Sigmoid colon (tissue), 7 donors: ENCODE measurements around the gene MYLK. TPM values are rescaled to one million over a fixed set of nuclear protein-coding genes. Genes with fewer than 3 reads are reported as not detected.
A peak's percentile ranks its signal among the peaks of the same experiment; 100 is the strongest.
"Not testable (repeated sequence)": the region's sequence is repeated elsewhere in the genome, so short reads cannot be mapped to it uniquely, and the experiment has no call there.

ENCODE experiments used
- DNase-seq: peaks from one replicate; pipeline ENCODE4 v3.0.0-alpha.2; 2019
- H3K27ac ChIP-seq, 4 donors: fragments of 200-600 bp; sonication (generic); one replicate each; pipeline ENCODE4 v1.5.1; 2016 to 2019; ENCODE audit warnings: mild to moderate bottlenecking in 1 of 4
- H3K27me3 ChIP-seq, 3 donors: fragments of 200-600 bp; sonication (generic); one replicate each; pipeline ENCODE4 v1.5.1; 2019; ENCODE audit warnings: mild to moderate bottlenecking in 1 of 3
- H3K36me3 ChIP-seq, 4 donors: fragments of 200-600 bp; sonication (generic); one replicate each; pipeline ENCODE4 v1.5.1; 2016 to 2019
- H3K4me1 ChIP-seq, 4 donors: fragments of 200-600 bp; sonication (generic); one replicate each; pipeline ENCODE4 v1.5.1; 2017 to 2019
- H3K4me3 ChIP-seq, 4 donors: fragments of 200-600 bp; sonication (generic); one replicate each; pipeline ENCODE4 v1.5.1; 2017 to 2019; ENCODE audit warnings: mild to moderate bottlenecking in 2 of 4, moderate library complexity in 1 of 4
- H3K9me3 ChIP-seq, 4 donors: fragments of 200-600 bp in 3 of 4; sonication (generic) in 3 of 4; one replicate each; pipeline versions ENCODE4 v1.5.1 to v1.6.1; 2013 to 2019
- CTCF ChIP-seq, 4 experiments: fragments of 450-650 bp in 3 of 4; fragments of 200-600 bp in 1 of 4; IDR thresholded peaks; one replicate each; pipeline ENCODE4 v1.5.1; 2016 to 2019; ENCODE audit warnings: antibody characterized with exemption in 4 of 4, mild to moderate bottlenecking in 3 of 4, moderate library complexity in 2 of 4
- EP300 ChIP-seq, 4 donors: sonication (generic); formaldehyde crosslinking; IDR thresholded peaks; one replicate each; pipeline ENCODE4 v1.6.1; 2017; ENCODE audit warnings: antibody characterized with exemption in 4 of 4
- POLR2A ChIP-seq, 2 donors: fragments of 450-650 bp; IDR thresholded peaks; one replicate each; pipeline ENCODE4 v1.6.1; 2016; ENCODE audit warnings: antibody characterized with exemption in 2 of 2, mild to moderate bottlenecking in 2 of 2, moderate library complexity in 2 of 2
- POLR2AphosphoS5 ChIP-seq, 4 donors: sonication (generic); formaldehyde crosslinking; IDR thresholded peaks; one replicate each; pipeline ENCODE4 v1.6.1; 2017; ENCODE audit warnings: antibody characterized with exemption in 4 of 4
- WGBS, 2 donors: extraction: QIAGEN DNeasy Blood & Tissue Kit; methylation state at CpG; one replicate each; pipeline ENCODE4 v1.1.7; 2013; 5-methylcytosine and 5-hydroxymethylcytosine counted together
- intact Hi-C: fragments of 100-400 bp; cut with DNase I; formaldehyde crosslinking; loops from one replicate; pipeline ENCODE4 v1.15.1; 2023
- polyA plus RNA-seq, 3 donors: library from polyadenylated mRNA; stranded (reverse); fragments of 200-250 nt; gene quantifications; one replicate each; pipeline ENCODE4 v1.2.3, GENCODE V29; 2013
- total RNA-seq, 4 donors: library from RNA; depleted of rRNA; stranded (reverse); fragments of >200 nt; gene quantifications; one replicate each; pipeline ENCODE4 v1.1.0, GENCODE V29; 2016
- donor health status: healthy with polysubstance abuse.
- donor health status: Bipolar disorder and iron deficiency.
- donor health status: healthy.

MYLK gene
- total and polyA plus RNA-seq, 7 donors = 21.5 to 2,153 (median 1,169) TPM

GRCh38 chr3:123899300-123899865 lies 15.3 kb upstream of the MYLK start:
- no peak overlapping the region for H3K27ac ChIP-seq
- no peak for DNase-seq
- TF ChIP-seq POLR2A (IDR thresholded peaks at IDR 0.05) = no peak
- TF ChIP-seq CTCF (IDR thresholded peaks at IDR 0.05) = no peak
- no peak for TF ChIP-seq EP300 (IDR thresholded peaks at IDR 0.05)
- no peak for TF ChIP-seq POLR2AphosphoS5 (IDR thresholded peaks at IDR 0.05)
- no peaks in the 10 kb centered on the region for H3K4me1 ChIP-seq
- WGBS, 2 donors = 90 to 91% methylated on average over 5 of the region's 5 CpGs
- intact Hi-C loops = no loop called here
- no peak overlapping the region for H3K4me3 ChIP-seq
- H3K27me3 ChIP-seq = no peaks in the 10 kb centered on the region
- no peaks in the 10 kb centered on the region for H3K36me3 ChIP-seq
- H3K9me3 ChIP-seq = no peaks in the 10 kb centered on the region

GRCh38 chr3:123893012-123893411 lies 8.9 kb upstream of the MYLK start:
- Histone ChIP-seq H3K4me1 (no peaks in the 10 kb centered on the region), H3K36me3 (no peaks in the 10 kb centered on the region), H3K27me3 (no peaks in the 10 kb centered on the region), H3K27ac (no peak overlapping the region), H3K4me3 (no peak overlapping the region), H3K9me3 (peaks cover 0 to 4% (median under 1%) of the 10 kb centered on the region in 4 donors)
- no peak for DNase-seq
- no peak for TF ChIP-seq EP300 (IDR thresholded peaks at IDR 0.05)
- no peak for TF ChIP-seq CTCF (IDR thresholded peaks at IDR 0.05)
- no peak for TF ChIP-seq POLR2A (IDR thresholded peaks at IDR 0.05)
- no peak for TF ChIP-seq POLR2AphosphoS5 (IDR thresholded peaks at IDR 0.05)
- intact Hi-C loops = no loop called here
- 96 to 100% methylated on average over 1 of the region's 1 CpG for WGBS, 2 donors

GRCh38 chr3:123892195-123892594 lies 8.1 kb upstream of the MYLK start:
- WGBS, 2 donors = 0 to 59% methylated on average over 1 of the region's 1 CpG
- no peak for DNase-seq
- no peak overlapping the region for H3K4me3 ChIP-seq
- H3K9me3 ChIP-seq = peaks cover 0 to 4% (median under 1%) of the 10 kb centered on the region in 4 donors
- H3K27ac ChIP-seq = no peak overlapping the region
- no peaks in the 10 kb centered on the region for H3K36me3 ChIP-seq
- no peak for TF ChIP-seq POLR2AphosphoS5 (IDR thresholded peaks at IDR 0.05)
- no peak for TF ChIP-seq POLR2A (IDR thresholded peaks at IDR 0.05)
- TF ChIP-seq CTCF (IDR thresholded peaks at IDR 0.05) = no peak
- TF ChIP-seq EP300 (IDR thresholded peaks at IDR 0.05) = no peak
- H3K27me3 ChIP-seq = no peaks in the 10 kb centered on the region
- H3K4me1 ChIP-seq = no peaks in the 10 kb centered on the region
- intact Hi-C loops = no loop called here

GRCh38 chr3:123890991-123891390 lies 6.9 kb upstream of the MYLK start:
- intact Hi-C loops, H3K27me3 ChIP-seq, H3K9me3 ChIP-seq, H3K36me3 ChIP-seq, DNase-seq, H3K4me3 ChIP-seq, H3K27ac ChIP-seq, H3K4me1 ChIP-seq: not testable (repeated sequence)
- whole genome bisulfite sequencing, 2 donors = 38 to 69% methylated on average over 1 of the region's 1 CpG

GRCh38 chr3:123890162-123890561 lies 6.0 kb upstream of the MYLK start:
- intact Hi-C loops, H3K4me3 ChIP-seq, DNase-seq, H3K27ac ChIP-seq, H3K36me3 ChIP-seq, H3K9me3 ChIP-seq, H3K27me3 ChIP-seq, H3K4me1 ChIP-seq: not testable (repeated sequence)
- 46 to 85% methylated on average over 3 of the region's 3 CpGs for WGBS, 2 donors

- peak overlapping the region in 1 of 4 donors; percentile 68 for H3K27ac ChIP-seq
- H3K4me1 ChIP-seq = peaks cover 0 to 13% (median 5%) of the 10 kb centered on the region in 4 donors
- DNase-seq = no peak
- H3K4me3 ChIP-seq = peak overlapping the region in 1 of 4 donors; percentile 65
- H3K27me3 ChIP-seq = no peaks in the 10 kb centered on the region
- no peaks in the 10 kb centered on the region for H3K9me3 ChIP-seq
- intact Hi-C loops = loop anchor here (10.0 kb wide), 2 partner anchors 140 to 230 kb away; no protein-coding TSS in a partner anchor
- no peak for TF ChIP-seq POLR2AphosphoS5 (IDR thresholded peaks at IDR 0.05)
- no peak for TF ChIP-seq EP300 (IDR thresholded peaks at IDR 0.05)
- TF ChIP-seq POLR2A (IDR thresholded peaks at IDR 0.05) = no peak
- TF ChIP-seq CTCF (IDR thresholded peaks at IDR 0.05) = no peak
- no peaks in the 10 kb centered on the region for H3K36me3 ChIP-seq
Observed at GRCh38 chr3:123884993-123885392, 861 bp upstream of the MYLK start.
